LNCaP clone FGC (cell line): ENCODE data around the gene GPANK1.
"Not testable (repeated sequence)": the region's sequence is repeated elsewhere in the genome, so short reads cannot be mapped to it uniquely, and the experiment has no call there.

Experiments
- DNase-seq: peaks from one replicate; pipeline ENCODE4 v3.0.0-alpha.2; 2011; ENCODE audit warnings: low read depth
- H3K4me3 ChIP-seq: 2 replicates; pipeline ENCODE4 v1.5.1; 2011; ENCODE audit warnings: mild to moderate bottlenecking, low read depth, low read length, control low read depth
- CTCF ChIP-seq: IDR thresholded peaks from 2 replicates; pipeline ENCODE4 v1.5.1; 2012; ENCODE audit warnings: mild to moderate bottlenecking; ENCODE audit not compliant: control insufficient read depth, insufficient read depth; ENCODE audit errors: extremely low read depth

Gene GPANK1

GRCh38 chr6:31664790-31665500 lies at the start of gene GPANK1:
TSS of gene GPANK1 (minus strand) at chr6:31664997. CDS start at chr6:31664478, 519 bp downstream.
- DNase-seq, result peak; percentile 88

GRCh38 chr6:31713991-31714684 lies 49.3 kb upstream of the GPANK1 start:
- no peak for TF ChIP-seq CTCF
- no peak for DNase-seq
- H3K4me3 ChIP-seq, result no peak overlapping the region

More at GRCh38 chr6:31664790-31665500, at the start of gene GPANK1:
- peak within 1 kb of the TSS; percentile 76 for H3K4me3 ChIP-seq
- TF ChIP-seq CTCF, result no peak

- no peak for DNase-seq
- no peak for TF ChIP-seq CTCF
- no peak overlapping the region for H3K4me3 ChIP-seq
These were observed 48.7 kb upstream of the GPANK1 start for GRCh38 chr6:31713465-31713864.

GRCh38 chr6:31712296-31712695 lies 47.5 kb upstream of the GPANK1 start:
- DNase-seq, result peak; percentile 19
- peak; percentile 65 for TF ChIP-seq CTCF
- H3K4me3 ChIP-seq, result no peak overlapping the region

- H3K4me3 ChIP-seq, result no peak overlapping the region
- no peak for DNase-seq
- no peak for TF ChIP-seq CTCF
These were observed 46.4 kb upstream of the GPANK1 start for GRCh38 chr6:31711233-31711632.

- no peak for TF ChIP-seq CTCF
- H3K4me3 ChIP-seq, result no peak overlapping the region
- DNase-seq, result no peak
These were observed 45.9 kb upstream of the GPANK1 start for GRCh38 chr6:31710523-31711219.

- H3K4me3 ChIP-seq, DNase-seq: not testable (repeated sequence)
These were observed 44.4 kb upstream of the GPANK1 start for GRCh38 chr6:31709157-31709556.
